ENCODE measurements around the gene AJAP1.

GRCh38 chr1:4750177-4750576, 95.8 kb downstream of the AJAP1 start:
- TF ChIP-seq CTCF (IDR thresholded peaks at IDR 0.05), result no peak
- TF ChIP-seq POLR2A (IDR thresholded peaks at IDR 0.05), result no peak
- no peak for TF ChIP-seq POLR2AphosphoS5 (IDR thresholded peaks at IDR 0.05)

Data from sigmoid colon (tissue), 4 donors.